Mucosa of stomach (tissue), 1 donor: Measurements from ENCODE around the gene SP5.
"Not testable (repeated sequence)": the region's sequence is repeated elsewhere in the genome, so short reads cannot be mapped to it uniquely, and the experiment has no call there.

ENCODE experiments used
- H3K27me3 ChIP-seq: one replicate; pipeline ENCODE4 v1.7.0; 2013; ENCODE audit warnings: mild to moderate bottlenecking, low read length; ENCODE audit not compliant: control insufficient read depth, insufficient read depth
- H3K36me3 ChIP-seq: one replicate; pipeline ENCODE4 v1.7.0; 2013; ENCODE audit warnings: low read length; ENCODE audit not compliant: control insufficient read depth, insufficient read depth
- H3K4me1 ChIP-seq: one replicate; pipeline ENCODE4 v1.7.0; 2013; ENCODE audit warnings: mild to moderate bottlenecking, low read length; ENCODE audit not compliant: control insufficient read depth, insufficient read depth
- H3K4me3 ChIP-seq: one replicate; pipeline ENCODE4 v1.7.0; 2013; ENCODE audit warnings: low read length
- H3K9ac ChIP-seq: one replicate; pipeline ENCODE4 v1.7.0; 2013; ENCODE audit warnings: mild to moderate bottlenecking, low read length, moderate library complexity
- H3K9me3 ChIP-seq: one replicate; pipeline ENCODE4 v1.7.0; 2013; ENCODE audit warnings: mild to moderate bottlenecking, low read length, moderate library complexity; ENCODE audit not compliant: control insufficient read depth
- donor health status: Pancreatic carcinoma.

Gene SP5

GRCh38 chr2:170715062-170715931, at the start of gene SP5:
Gene SP5, plus strand, starts transcription at chr2:170715337. Its CDS starts 176 bp downstream, at chr2:170715513.
- H3K27me3 ChIP-seq = peaks cover 78% of the 10 kb centered on the region
- no peaks in the 10 kb centered on the region for H3K9me3 ChIP-seq
- H3K36me3 ChIP-seq = no peaks in the 10 kb centered on the region
- H3K4me1 ChIP-seq = peaks cover 26% of the 10 kb centered on the region
- peak within 1 kb of the TSS; percentile 74 for H3K9ac ChIP-seq
- H3K4me3 ChIP-seq = peak within 1 kb of the TSS; percentile 60

DNA sequence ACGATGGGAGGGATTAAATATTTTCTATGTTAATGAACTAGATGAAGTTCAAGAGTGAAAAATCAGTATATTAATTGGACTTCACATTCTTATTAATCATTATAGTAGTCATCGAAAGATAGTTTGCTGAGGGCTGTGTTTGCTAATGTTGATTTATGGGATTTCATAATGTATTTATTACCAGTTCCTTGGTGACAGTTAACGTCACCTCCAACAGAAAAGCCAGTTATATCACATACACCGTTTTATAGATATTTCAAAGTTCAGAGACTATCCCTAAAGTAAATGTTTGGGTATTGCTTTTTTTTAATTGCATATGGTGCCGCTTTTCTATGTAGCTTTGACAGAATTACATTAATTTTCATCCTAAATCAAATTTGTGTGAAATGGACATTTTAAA, 49.4 kb upstream of the SP5 start:
- Histone ChIP-seq H3K36me3 (no peaks in the 10 kb centered on the region), H3K9me3 (no peaks in the 10 kb centered on the region), H3K27me3 (no peaks in the 10 kb centered on the region), H3K4me3 (no peak overlapping the region), H3K4me1 (no peaks in the 10 kb centered on the region), H3K9ac (no peak overlapping the region)

DNA sequence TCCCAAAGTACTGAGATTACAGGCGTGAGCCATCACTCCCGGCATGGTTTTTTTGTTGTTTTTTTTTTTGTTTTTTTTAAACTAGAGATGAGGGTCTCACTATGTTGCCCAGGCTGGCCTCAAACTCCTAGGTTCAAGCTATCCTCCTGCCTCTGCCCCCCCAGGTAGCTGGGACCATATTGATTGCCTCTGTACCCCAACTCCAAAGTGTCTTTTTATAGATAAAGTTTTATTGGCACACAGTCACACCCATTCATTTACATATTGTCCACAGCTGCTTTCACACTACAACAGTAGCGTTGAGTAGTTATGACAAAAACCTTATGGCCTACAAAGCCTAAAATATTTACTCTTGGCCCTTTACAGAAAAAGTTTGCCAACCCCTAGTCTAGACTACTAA, 45.2 kb upstream of the SP5 start:
- Histone ChIP-seq H3K36me3 (no peaks in the 10 kb centered on the region), H3K9ac (no peak overlapping the region), H3K4me3 (no peak overlapping the region), H3K27me3 (no peaks in the 10 kb centered on the region), H3K9me3 (no peaks in the 10 kb centered on the region), H3K4me1 (no peaks in the 10 kb centered on the region)

GRCh38 chr2:170670651-170671050, 44.5 kb upstream of the SP5 start:
- no peaks in the 10 kb centered on the region for H3K27me3 ChIP-seq
- H3K4me3 ChIP-seq = no peak overlapping the region
- no peak overlapping the region for H3K9ac ChIP-seq
- no peaks in the 10 kb centered on the region for H3K9me3 ChIP-seq
- no peaks in the 10 kb centered on the region for H3K4me1 ChIP-seq
- H3K36me3 ChIP-seq = no peaks in the 10 kb centered on the region

DNA sequence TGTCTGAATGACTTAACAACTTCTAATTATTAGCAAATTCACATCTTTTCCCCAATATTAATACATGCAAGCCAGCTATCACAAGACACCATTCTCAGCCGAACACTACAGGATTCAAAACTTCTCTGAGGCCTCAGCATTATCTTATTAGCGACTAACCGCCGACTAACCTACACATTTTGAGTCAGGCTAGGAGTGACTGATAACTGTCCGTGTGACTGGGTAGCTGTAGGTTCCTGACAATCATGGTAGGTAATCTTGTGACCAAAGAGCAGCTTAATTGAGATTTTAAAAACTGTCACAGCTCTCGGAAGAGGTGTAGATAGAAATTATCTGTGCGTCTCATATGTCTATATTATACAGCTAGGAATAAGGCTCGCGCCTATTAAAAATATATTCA, 44.1 kb upstream of the SP5 start:
- H3K27me3 ChIP-seq = no peaks in the 10 kb centered on the region
- no peaks in the 10 kb centered on the region for H3K4me1 ChIP-seq
- H3K36me3 ChIP-seq = no peaks in the 10 kb centered on the region
- no peak overlapping the region for H3K9ac ChIP-seq
- no peaks in the 10 kb centered on the region for H3K9me3 ChIP-seq
- no peak overlapping the region for H3K4me3 ChIP-seq

DNA sequence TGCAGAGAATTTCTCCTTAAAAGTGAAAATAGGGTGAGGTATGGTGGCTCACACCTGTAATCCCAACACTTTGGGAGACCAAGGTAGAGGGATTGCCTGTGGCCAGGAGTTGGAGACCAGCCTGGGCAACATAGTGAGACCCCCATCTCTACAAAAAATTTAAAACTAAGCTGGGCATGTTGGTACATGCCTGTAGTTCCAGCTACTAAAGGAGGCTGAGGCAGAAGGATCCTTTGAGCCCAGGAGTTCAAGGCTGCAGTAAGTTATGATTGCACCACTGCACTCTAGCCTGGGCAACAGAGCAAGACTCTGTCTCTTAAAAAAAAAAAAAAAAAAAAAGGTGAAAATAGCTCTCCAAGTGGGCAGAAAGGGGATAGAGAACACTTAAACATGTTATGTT, 40.9 kb upstream of the SP5 start:
- not testable (repeated sequence) for H3K9ac ChIP-seq, H3K4me3 ChIP-seq, H3K4me1 ChIP-seq, H3K36me3 ChIP-seq, H3K9me3 ChIP-seq, H3K27me3 ChIP-seq

GRCh38 chr2:170675701-170676100, 39.4 kb upstream of the SP5 start:
- H3K4me1 ChIP-seq = no peaks in the 10 kb centered on the region
- no peaks in the 10 kb centered on the region for H3K27me3 ChIP-seq
- H3K4me3 ChIP-seq = no peak overlapping the region
- H3K9ac ChIP-seq = no peak overlapping the region
- H3K36me3 ChIP-seq = no peaks in the 10 kb centered on the region
- no peaks in the 10 kb centered on the region for H3K9me3 ChIP-seq

DNA sequence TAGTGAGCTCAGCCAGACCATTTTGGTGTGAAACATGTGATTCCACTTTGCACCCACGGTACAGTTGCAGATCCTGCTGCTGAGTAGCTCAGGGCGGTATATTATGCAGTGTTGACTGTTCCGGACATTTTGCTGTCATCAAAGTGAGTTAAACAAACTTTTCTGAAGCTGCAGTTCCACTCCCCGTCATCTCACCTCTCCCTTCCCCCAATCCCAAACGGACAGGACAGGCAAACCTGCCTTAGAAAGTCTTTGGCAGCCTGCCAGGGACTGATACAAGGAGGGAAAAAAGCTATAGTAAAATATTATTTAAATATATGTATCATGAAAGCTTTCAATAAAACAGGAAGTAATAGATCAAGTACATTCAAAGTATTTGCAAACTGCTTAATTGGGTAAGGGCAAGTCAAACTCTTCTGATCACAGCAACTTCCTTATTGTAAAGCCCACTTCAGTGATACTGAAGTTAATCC, 35.5 kb upstream of the SP5 start:
- H3K36me3 ChIP-seq = no peaks in the 10 kb centered on the region
- no peaks in the 10 kb centered on the region for H3K4me1 ChIP-seq
- no peaks in the 10 kb centered on the region for H3K9me3 ChIP-seq
- no peak overlapping the region for H3K4me3 ChIP-seq
- no peak overlapping the region for H3K9ac ChIP-seq
- no peaks in the 10 kb centered on the region for H3K27me3 ChIP-seq

GRCh38 chr2:170680172-170680941, 34.8 kb upstream of the SP5 start:
- no peaks in the 10 kb centered on the region for H3K36me3 ChIP-seq
- H3K4me1 ChIP-seq = no peaks in the 10 kb centered on the region
- H3K27me3 ChIP-seq = no peaks in the 10 kb centered on the region
- no peak overlapping the region for H3K4me3 ChIP-seq
- H3K9ac ChIP-seq = no peak overlapping the region
- no peaks in the 10 kb centered on the region for H3K9me3 ChIP-seq

- H3K27me3 ChIP-seq = no peaks in the 10 kb centered on the region
- no peak overlapping the region for H3K9ac ChIP-seq
- no peaks in the 10 kb centered on the region for H3K4me1 ChIP-seq
- H3K4me3 ChIP-seq = no peak overlapping the region
- H3K9me3 ChIP-seq = no peaks in the 10 kb centered on the region
- no peaks in the 10 kb centered on the region for H3K36me3 ChIP-seq
Measured at GRCh38 chr2:170681311-170681710, 33.8 kb upstream of the SP5 start.

DNA sequence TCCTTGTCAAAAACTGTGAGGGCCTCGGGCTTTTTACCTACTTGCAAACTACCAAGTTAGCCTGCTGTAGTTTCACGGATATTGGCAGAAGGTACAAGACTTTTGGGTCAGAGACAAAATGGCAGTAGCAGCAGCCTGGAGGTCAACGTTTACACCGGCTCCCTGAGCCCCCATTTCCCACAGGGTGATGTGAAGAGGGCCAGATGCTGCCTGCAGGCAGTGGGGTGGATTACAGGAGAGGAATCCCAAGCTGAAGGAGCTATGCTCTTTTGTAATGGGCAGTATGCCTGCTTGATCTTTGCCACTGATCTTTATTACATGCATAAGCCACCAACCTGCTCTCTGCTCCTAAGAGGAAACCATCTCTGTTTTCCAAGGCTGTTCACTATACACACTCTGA, 29.5 kb upstream of the SP5 start:
- Histone ChIP-seq H3K9ac (no peak overlapping the region), H3K9me3 (no peaks in the 10 kb centered on the region), H3K4me1 (no peaks in the 10 kb centered on the region), H3K4me3 (no peak overlapping the region), H3K36me3 (no peaks in the 10 kb centered on the region), H3K27me3 (no peaks in the 10 kb centered on the region)

GRCh38 chr2:170689481-170689880, 25.7 kb upstream of the SP5 start:
- Histone ChIP-seq H3K36me3 (no peaks in the 10 kb centered on the region), H3K4me1 (no peaks in the 10 kb centered on the region), H3K9me3 (no peaks in the 10 kb centered on the region), H3K4me3 (no peak overlapping the region), H3K27me3 (no peaks in the 10 kb centered on the region), H3K9ac (no peak overlapping the region)
